ENCODE results near the gene PARS2. TPM values are rescaled to one million over a fixed set of nuclear protein-coding genes. Genes with fewer than 3 reads are reported as not detected.

The PARS2 gene
- total RNA-seq, 1 experiment from 2014 or later, result 10.2 TPM

DNA sequence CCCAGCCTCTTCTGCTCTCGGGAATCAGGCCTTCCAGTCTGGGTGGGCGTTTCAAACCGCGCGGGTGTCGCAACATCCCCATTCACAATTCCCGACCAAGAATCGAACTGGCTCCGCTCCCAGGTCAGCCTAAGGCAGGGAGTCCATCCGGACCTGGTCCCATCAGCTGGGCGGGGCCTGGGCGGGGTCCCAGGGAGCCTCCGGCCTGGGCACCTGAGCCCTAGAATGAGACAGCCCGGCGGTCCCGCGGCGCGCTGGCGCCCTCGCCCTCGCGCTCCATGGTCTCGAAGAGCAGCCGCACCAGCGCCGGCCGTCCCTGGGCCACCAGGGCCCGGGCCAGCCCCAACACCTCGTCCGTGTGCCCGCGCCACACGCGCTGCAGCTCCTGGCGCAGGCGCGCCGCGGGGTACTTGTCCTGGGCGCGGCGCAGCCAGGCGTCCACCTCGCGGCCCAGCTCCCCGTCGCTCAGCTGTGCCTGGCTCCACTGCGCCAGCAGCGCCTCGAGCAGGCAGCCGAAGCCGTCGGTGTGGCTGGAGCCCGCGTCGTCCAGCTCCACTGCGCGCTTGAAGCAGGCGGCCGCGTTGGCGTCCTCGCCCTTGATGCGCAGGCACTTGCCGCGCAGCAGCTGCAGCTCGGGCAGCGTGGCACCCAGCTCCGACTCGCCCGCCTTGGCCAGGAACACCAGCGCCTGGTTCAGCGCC, 16.9 kb upstream of the PARS2 start:
- Mint-ChIP-seq H3K36me3 (ENCODE audit: insufficient read depth in 1 of 3, low read depth in 3 of 3) (no peaks in the 10 kb centered on the region), H3K4me3 (peak overlapping the region in 1 of 2 experiments; percentile 12; a peak in 1 of 5 replicates), H3K27me3 (ENCODE audit: low read depth) (peaks cover 52% of the 10 kb centered on the region), H3K9me3 (no peaks in the 10 kb centered on the region), H3K4me1 (peaks cover 0 to 6% of the 10 kb centered on the region in 2 experiments; a peak in 1 of 4 replicates), H3K27ac (no peak overlapping the region)
- Histone ChIP-seq H3K27ac (ENCODE audit: insufficient read length, low read depth, low read length) (no peak overlapping the region), H4K5ac (ENCODE audit: insufficient read length, low read depth, low read length) (no peak overlapping the region), H3K23ac (ENCODE audit: insufficient read length, low read depth, low read length) (no peak overlapping the region), H3K4me2 (ENCODE audit: insufficient read depth, insufficient read length, low read length) (no peak overlapping the region), H2AK5ac (ENCODE audit: insufficient read length, low read length) (no peak overlapping the region), H2BK5ac (ENCODE audit: insufficient read length, low read length) (no peak overlapping the region), H3K9ac (ENCODE audit: extremely low read depth, insufficient read length, low read length) (no peak overlapping the region), H3K79me2 (ENCODE audit: insufficient read depth, low read length) (no peaks in the 10 kb centered on the region), H3K56ac (ENCODE audit: insufficient read length, low read depth, low read length) (no peak overlapping the region), H3K14ac (ENCODE audit: insufficient read depth, low read length) (no peak overlapping the region), H3K27me3 (ENCODE audit: insufficient read depth, low read length) (peaks cover 3% of the 10 kb centered on the region; the same call in 1 of the 2 replicates), H3K23me2 (ENCODE audit: insufficient read length, low read depth, low read length, poor library complexity, severe bottlenecking) (no peaks in the 10 kb centered on the region), H4K8ac (replicated peaks; ENCODE audit: insufficient read length, low read depth, low read length) (no peak overlapping the region), H4K20me1 (ENCODE audit: control insufficient read depth, insufficient read depth, insufficient read length) (no peaks in the 10 kb centered on the region), H2BK15ac (ENCODE audit: low read depth, low read length) (no peak overlapping the region), H2BK120ac (ENCODE audit: low read depth, low read length, poor library complexity, severe bottlenecking) (no peak overlapping the region), H4K91ac (ENCODE audit: insufficient read length, low read depth, low read length) (no peak overlapping the region), H3K79me1 (ENCODE audit: insufficient read depth, low read depth, low read length, poor library complexity, severe bottlenecking) (no peaks in the 10 kb centered on the region), H2AFZ (ENCODE audit: low read length) (no peak overlapping the region), H3K18ac (ENCODE audit: insufficient read length, low read depth, low read length) (no peak overlapping the region), H3K4me1 (ENCODE audit: insufficient read depth, low read length) (no peaks in the 10 kb centered on the region), H3T11ph (ENCODE audit: low read length) (no peak overlapping the region), H3K9me3 (ENCODE audit: control insufficient read depth, low read depth, low read length) (no peaks in the 10 kb centered on the region), H2BK12ac (ENCODE audit: insufficient read length, low read depth, low read length) (no peak overlapping the region), H2BK20ac (ENCODE audit: low read depth, low read length, poor library complexity, severe bottlenecking) (no peak overlapping the region), H3K4ac (ENCODE audit: low read depth, low read length) (no peak overlapping the region)
- TF ChIP-seq, protein P1, sequence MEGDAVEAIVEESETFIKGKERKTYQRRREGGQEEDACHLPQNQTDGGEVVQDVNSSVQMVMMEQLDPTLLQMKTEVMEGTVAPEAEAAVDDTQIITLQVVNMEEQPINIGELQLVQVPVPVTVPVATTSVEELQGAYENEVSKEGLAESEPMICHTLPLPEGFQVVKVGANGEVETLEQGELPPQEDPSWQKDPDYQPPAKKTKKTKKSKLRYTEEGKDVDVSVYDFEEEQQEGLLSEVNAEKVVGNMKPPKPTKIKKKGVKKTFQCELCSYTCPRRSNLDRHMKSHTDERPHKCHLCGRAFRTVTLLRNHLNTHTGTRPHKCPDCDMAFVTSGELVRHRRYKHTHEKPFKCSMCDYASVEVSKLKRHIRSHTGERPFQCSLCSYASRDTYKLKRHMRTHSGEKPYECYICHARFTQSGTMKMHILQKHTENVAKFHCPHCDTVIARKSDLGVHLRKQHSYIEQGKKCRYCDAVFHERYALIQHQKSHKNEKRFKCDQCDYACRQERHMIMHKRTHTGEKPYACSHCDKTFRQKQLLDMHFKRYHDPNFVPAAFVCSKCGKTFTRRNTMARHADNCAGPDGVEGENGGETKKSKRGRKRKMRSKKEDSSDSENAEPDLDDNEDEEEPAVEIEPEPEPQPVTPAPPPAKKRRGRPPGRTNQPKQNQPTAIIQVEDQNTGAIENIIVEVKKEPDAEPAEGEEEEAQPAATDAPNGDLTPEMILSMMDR (conservative IDR thresholded peaks at IDR 0.05), result no peak
- WGBS (ENCODE audit: extremely low coverage, insufficient read length, low lambda C conversion rate), result no CpG with 5 or more reads among the region's 74 CpGs
- peak; percentile 69 for DNase-seq
